Gastroesophageal sphincter (tissue), 4 donors: ENCODE results near the gene KCNQ4. TPM values are rescaled to one million over a fixed set of nuclear protein-coding genes. Genes with fewer than 3 reads are reported as not detected.

ENCODE experiments used
- ATAC-seq: fragments of 150-250 bp; one replicate; pipeline ENCODE4 v1.9.1; 2016; ENCODE audit warnings: mild to moderate bottlenecking, moderate library complexity
- H3K27ac ChIP-seq, 4 donors: fragments of 200-600 bp; sonication (generic) in 3 of 4; 1 replicate in 3 of 4; 2 replicates in 1 of 4; pipeline ENCODE4 v1.5.1; 2016 to 2019
- H3K27me3 ChIP-seq: fragments of 200-600 bp; sonication (generic); one replicate; pipeline ENCODE4 v1.5.1; 2019
- H3K36me3 ChIP-seq, 2 donors: fragments of 200-600 bp; sonication (generic); one replicate each; pipeline ENCODE4 v1.5.1; 2019; ENCODE audit warnings: control low read depth in 1 of 2
- H3K4me1 ChIP-seq, 3 donors: fragments of 200-600 bp; sonication (generic); 1 replicate in 2 of 3; 2 replicates in 1 of 3; pipeline ENCODE4 v1.5.1; 2016 to 2019; ENCODE audit warnings: control low read depth in 2 of 3
- H3K4me3 ChIP-seq, 2 donors: fragments of 200-600 bp; sonication (generic); one replicate each; pipeline ENCODE4 v1.5.1; 2019; ENCODE audit warnings: mild to moderate bottlenecking in 1 of 2, moderate library complexity in 1 of 2
- H3K9me3 ChIP-seq, 3 donors: fragments of 200-600 bp; sonication (generic); one replicate each; pipeline ENCODE4 v1.5.1; 2017 to 2019; ENCODE audit warnings: control low read depth in 2 of 3
- CTCF ChIP-seq, 4 experiments: fragments of 200-600 bp in 2 of 4; fragments of 450-650 bp in 2 of 4; sonication (generic) in 1 of 4; IDR thresholded peaks; one replicate each; pipeline ENCODE4 v1.5.1; 2017 to 2019; ENCODE audit warnings: antibody characterized with exemption in 4 of 4, mild to moderate bottlenecking in 2 of 4, moderate library complexity in 2 of 4
- EP300 ChIP-seq: sonication (generic); formaldehyde crosslinking; IDR thresholded peaks from one replicate; pipeline ENCODE4 v1.6.1; 2017; ENCODE audit warnings: antibody characterized with exemption, mild to moderate bottlenecking
- POLR2A ChIP-seq, 2 donors: fragments of 450-650 bp; IDR thresholded peaks; one replicate each; pipeline ENCODE4 v1.6.1; 2017; ENCODE audit warnings: antibody characterized with exemption in 2 of 2, mild to moderate bottlenecking in 2 of 2, moderate library complexity in 1 of 2
- POLR2AphosphoS5 ChIP-seq: sonication (generic); formaldehyde crosslinking; IDR thresholded peaks from one replicate; pipeline ENCODE4 v1.6.1; 2017; ENCODE audit warnings: antibody characterized with exemption
- WGBS, 2 donors: methylation state at CpG; one replicate each; pipeline ENCODE4 v1.1.5; 2018; ENCODE audit warnings: low coverage in 1 of 2; 5-methylcytosine and 5-hydroxymethylcytosine counted together
- total RNA-seq, 4 donors: library from RNA; depleted of rRNA; stranded (reverse); fragments of >200 nt; gene quantifications; one replicate each; pipeline ENCODE4 v1.1.0, GENCODE V29; 2016

KCNQ4 gene
- total RNA-seq, 4 donors from 2014 or later: 6.1 to 25.5 (median 10.2) TPM

GRCh38 chr1:40787737-40788560 lies 4.4 kb downstream of the KCNQ4 start:
- 66% methylated on average over 7 of the region's 19 CpGs; no CpG with 5 or more reads in 1 of the 2 donors for WGBS, 2 donors
- Histone ChIP-seq H3K27me3 (no peaks in the 10 kb centered on the region), H3K4me1 (peaks cover 0 to 93% (median 28%) of the 10 kb centered on the region in 3 donors), H3K4me3 (no peak overlapping the region), H3K9me3 (no peaks in the 10 kb centered on the region), H3K36me3 (no peaks in the 10 kb centered on the region), H3K27ac (peak overlapping the region in 3 of 4 donors; percentile 90 to 94 (median 92))
- no peak for TF ChIP-seq EP300
- TF ChIP-seq CTCF (IDR thresholded peaks at IDR 0.05): no peak
- no peak for TF ChIP-seq POLR2AphosphoS5
- TF ChIP-seq POLR2A (IDR thresholded peaks at IDR 0.05): no peak
- no peak for ATAC-seq

GRCh38 chr1:40788561-40789341 lies 5.2 kb downstream of the KCNQ4 start:
- 63 to 80% methylated on average over 3 to 6 of the region's 17 CpGs for WGBS, 2 donors
- no peak for ATAC-seq
- Histone ChIP-seq H3K9me3 (no peaks in the 10 kb centered on the region), H3K27ac (peak overlapping the region in 3 of 4 donors; percentile 64 to 92 (median 90)), H3K27me3 (no peaks in the 10 kb centered on the region), H3K36me3 (no peaks in the 10 kb centered on the region), H3K4me3 (no peak overlapping the region), H3K4me1 (peaks cover 0 to 96% (median 23%) of the 10 kb centered on the region in 3 donors)
- TF ChIP-seq POLR2AphosphoS5 (no peak), CTCF (IDR thresholded peaks at IDR 0.05) (no peak), EP300 (no peak), POLR2A (IDR thresholded peaks at IDR 0.05) (no peak)

GRCh38 chr1:40789342-40789598 lies 5.7 kb downstream of the KCNQ4 start:
- no peak for TF ChIP-seq POLR2AphosphoS5
- TF ChIP-seq POLR2A (IDR thresholded peaks at IDR 0.05): no peak
- TF ChIP-seq CTCF (IDR thresholded peaks at IDR 0.05): no peak
- no peak for TF ChIP-seq EP300
- ATAC-seq: no peak
- Histone ChIP-seq H3K27me3 (no peaks in the 10 kb centered on the region), H3K36me3 (no peaks in the 10 kb centered on the region), H3K27ac (peak overlapping the region in 3 of 4 donors; percentile 64 to 92 (median 90)), H3K4me1 (peaks cover 0 to 99% (median 23%) of the 10 kb centered on the region in 3 donors), H3K4me3 (no peak overlapping the region), H3K9me3 (no peaks in the 10 kb centered on the region)
- whole genome bisulfite sequencing, 2 donors: 65 to 71% methylated on average over 1 to 2 of the region's 2 CpGs

GRCh38 chr1:40789661-40790430 lies 6.3 kb downstream of the KCNQ4 start:
- WGBS, 2 donors: 61 to 72% methylated on average over 4 to 9 of the region's 13 CpGs
- Histone ChIP-seq H3K36me3 (no peaks in the 10 kb centered on the region), H3K27me3 (no peaks in the 10 kb centered on the region)

More at GRCh38 chr1:40789661-40790430, 6.3 kb downstream of the KCNQ4 start:
- no peak for TF ChIP-seq POLR2A (IDR thresholded peaks at IDR 0.05)
- TF ChIP-seq POLR2AphosphoS5: no peak
- no peak for TF ChIP-seq EP300
- no peak for TF ChIP-seq CTCF (IDR thresholded peaks at IDR 0.05)
- H3K4me3 ChIP-seq: no peak overlapping the region
- H3K27ac ChIP-seq: peak overlapping the region in 3 of 4 donors; percentile 64 to 92 (median 90)
- H3K4me1 ChIP-seq: peaks cover 0 to 99% (median 23%) of the 10 kb centered on the region in 3 donors
- no peaks in the 10 kb centered on the region for H3K9me3 ChIP-seq
- no peak for ATAC-seq
